IMR-90 (cell line): ENCODE results near the gene CIT. TPM values are rescaled to one million over a fixed set of nuclear protein-coding genes. Genes with fewer than 3 reads are reported as not detected.

Source experiments
- ATAC-seq: fragments of 200-7000 bp; cut with Tn5 transposase; 2 replicates; pipeline ENCODE4 v1.9.1; 2020; ENCODE audit warnings: low read depth, mild to moderate bottlenecking, moderate library complexity
- BruUV-seq: library from RNA; stranded (reverse); fragments of 400-500 nt; replicated peaks from 2 replicates; lab custom pipeline; 2021; lab: Mats Ljungman, UMichigan
- CTCF ChIA-PET: fragments of 300-600 bp; formaldehyde crosslinking; extraction: SDS; loops from one replicate; lab custom pipeline; 2021; ENCODE audit warnings: antibody characterized with exemption; lab: Yijun Ruan, JAX
- POLR2A ChIA-PET: fragments of 300-600 bp; sonication (Branson Sonifier 250); formaldehyde crosslinking; loops from one replicate; lab custom pipeline; 2022; ENCODE audit warnings: antibody characterized with exemption; ENCODE audit not compliant: unreplicated experiment; lab: Charles Lee
- DNase-seq: peaks from one replicate; pipeline ENCODE4 v3.0.0; 2013
- H2AFZ ChIP-seq: replicated peaks from 2 replicates; pipeline ENCODE3; 2013; ENCODE audit warnings: low read length, mild to moderate bottlenecking; ENCODE audit not compliant: poor library complexity
- H2AK5ac ChIP-seq: 2 replicates; pipeline ENCODE4 v1.6.1; 2013; ENCODE audit warnings: low read depth, low read length, inconsistent platforms
- H2AK9ac ChIP-seq: replicated peaks from 2 replicates; pipeline ENCODE3; 2013; ENCODE audit warnings: mild to moderate bottlenecking, low read depth, low read length, moderate library complexity; ENCODE audit not compliant: poor library complexity
- H2BK120ac ChIP-seq: 2 replicates; pipeline ENCODE4 v1.6.1; 2013; ENCODE audit warnings: low read depth, low read length, inconsistent platforms
- H2BK15ac ChIP-seq: 3 replicates; pipeline ENCODE4 v1.6.1; 2013; ENCODE audit warnings: low read depth, low read length, inconsistent platforms
- H2BK20ac ChIP-seq: 2 replicates; pipeline ENCODE4 v1.6.1; 2013; ENCODE audit warnings: low read depth, mild to moderate bottlenecking, inconsistent platforms, low read length, moderate library complexity
- H2BK5ac ChIP-seq: 2 replicates; pipeline ENCODE4 v1.6.1; 2013; ENCODE audit warnings: mild to moderate bottlenecking, low read depth, low read length, inconsistent platforms; ENCODE audit not compliant: poor library complexity, severe bottlenecking
- H3K14ac ChIP-seq: replicated peaks from 2 replicates; pipeline ENCODE4 v1.6.1; 2013; ENCODE audit warnings: low read depth, low read length, inconsistent platforms
- H3K18ac ChIP-seq: 2 replicates; pipeline ENCODE4 v1.6.1; 2013; ENCODE audit warnings: low read depth, low read length, control low read depth
- H3K23ac ChIP-seq: 2 replicates; pipeline ENCODE4 v1.6.1; 2013; ENCODE audit warnings: low read depth, low read length, inconsistent platforms
- H3K27ac ChIP-seq: 2 replicates; pipeline ENCODE4 v1.5.1; 2013; ENCODE audit warnings: mild to moderate bottlenecking, control low read depth, low read length; ENCODE audit not compliant: insufficient read depth
- H3K27me3 ChIP-seq: 2 replicates; pipeline ENCODE4 v1.6.1; 2013; ENCODE audit warnings: low read length; ENCODE audit not compliant: control insufficient read depth, insufficient read depth
- H3K36me3 ChIP-seq: 2 replicates; pipeline ENCODE4 v1.6.1; 2013; ENCODE audit warnings: low read length, mixed read lengths; ENCODE audit not compliant: control insufficient read depth, insufficient read depth
- H3K4ac ChIP-seq: 2 replicates; pipeline ENCODE4 v1.6.1; 2013; ENCODE audit warnings: low read depth, low read length, inconsistent platforms
- H3K4me1 ChIP-seq: 2 replicates; pipeline ENCODE4 v1.6.1; 2013; ENCODE audit warnings: low read length, mixed read lengths; ENCODE audit not compliant: control insufficient read depth, insufficient read depth
- H3K4me2 ChIP-seq: 2 replicates; pipeline ENCODE4 v1.6.1; 2013; ENCODE audit warnings: low read depth, mild to moderate bottlenecking, control low read depth, low read length, moderate library complexity
- H3K4me3 ChIP-seq: 2 replicates; pipeline ENCODE4 v1.5.1; 2013; ENCODE audit warnings: low read depth, mild to moderate bottlenecking, control low read depth, low read length, moderate library complexity; ENCODE audit not compliant: insufficient read depth
- H3K56ac ChIP-seq: 2 replicates; pipeline ENCODE4 v1.6.1; 2013; ENCODE audit warnings: low read length, inconsistent platforms; ENCODE audit not compliant: insufficient read depth; ENCODE audit errors: extremely low read depth
- H3K79me1 ChIP-seq, 2 experiments: 2 replicates each; pipeline ENCODE4 v1.6.1; 2013; ENCODE audit warnings: low read length in 2 of 2, inconsistent platforms in 1 of 2, low read depth in 1 of 2
- H3K9ac ChIP-seq: 2 replicates; pipeline ENCODE4 v1.6.1; 2013; ENCODE audit warnings: low read depth, low read length, control low read depth
- H3K9me1 ChIP-seq: 2 replicates; pipeline ENCODE4 v1.6.1; 2013; ENCODE audit warnings: low read length, inconsistent platforms; ENCODE audit not compliant: insufficient read depth
- H3K9me3 ChIP-seq: 2 replicates; pipeline ENCODE4 v1.6.1; 2013; ENCODE audit warnings: low read length; ENCODE audit not compliant: control insufficient read depth, insufficient read depth
- H4K20me1 ChIP-seq: 2 replicates; pipeline ENCODE4 v1.6.1; 2013; ENCODE audit warnings: low read length, inconsistent platforms; ENCODE audit not compliant: insufficient read depth
- H4K5ac ChIP-seq: 2 replicates; pipeline ENCODE4 v1.6.1; 2013; ENCODE audit warnings: mild to moderate bottlenecking, low read depth, low read length, control low read depth
- H4K8ac ChIP-seq, 2 experiments: 2 replicates each; pipeline ENCODE4 v1.6.1; 2013; ENCODE audit warnings: low read depth in 2 of 2, low read length in 2 of 2, control low read depth in 1 of 2, inconsistent platforms in 1 of 2
- H4K91ac ChIP-seq: 2 replicates; pipeline ENCODE4 v1.6.1; 2013; ENCODE audit warnings: low read depth, low read length, inconsistent platforms; ENCODE audit not compliant: insufficient read depth
- BHLHE40 ChIP-seq: fragments of 150-350 bp; IDR thresholded peaks from 2 replicates; pipeline ENCODE4 v1.6.1; 2016; ENCODE audit warnings: mild to moderate bottlenecking, low read depth, low read length
- CEBPB ChIP-seq: IDR thresholded peaks from 2 replicates; pipeline ENCODE4 v1.6.1; 2012; ENCODE audit warnings: low read depth, low read length, improper control_type of control experiment
- CHD1 ChIP-seq: IDR thresholded peaks from 2 replicates; pipeline ENCODE4 v1.6.1; 2012; ENCODE audit warnings: low read depth, low read length, improper control_type of control experiment
- FOS ChIP-seq: fragments of 150-350 bp; IDR thresholded peaks from 2 replicates; pipeline ENCODE4 v1.6.1; 2016; ENCODE audit warnings: low read depth, low read length
- MAFK ChIP-seq: IDR thresholded peaks from 2 replicates; pipeline ENCODE4 v1.6.1; 2012; ENCODE audit warnings: low read depth, low read length, improper control_type of control experiment
- MAZ ChIP-seq: IDR thresholded peaks from 2 replicates; pipeline ENCODE4 v1.6.1; 2012; ENCODE audit warnings: low read depth, mild to moderate bottlenecking, low read length, improper control_type of control experiment, moderate library complexity, borderline replicate concordance
- MXI1 ChIP-seq: IDR thresholded peaks from 2 replicates; pipeline ENCODE4 v1.6.1; 2012; ENCODE audit warnings: low read depth, mild to moderate bottlenecking, low read length, moderate library complexity, borderline replicate concordance
- NFE2L2 ChIP-seq: fragments of 150-350 bp; IDR thresholded peaks from 2 replicates; pipeline ENCODE4 v1.6.1; 2016; ENCODE audit warnings: low read depth, mild to moderate bottlenecking, low read length
- POLR2A ChIP-seq: IDR thresholded peaks from 2 replicates; pipeline ENCODE4 v1.6.1; 2012; ENCODE audit warnings: mild to moderate bottlenecking, low read depth, low read length
- RAD21 ChIP-seq: IDR thresholded peaks from 2 replicates; pipeline ENCODE4 v1.6.1; 2012; ENCODE audit warnings: low read length, improper control_type of control experiment
- RCOR1 ChIP-seq: IDR thresholded peaks from 2 replicates; pipeline ENCODE4 v1.6.1; 2012; ENCODE audit warnings: mild to moderate bottlenecking, low read length, improper control_type of control experiment; ENCODE audit not compliant: insufficient replicate concordance
- RFX5 ChIP-seq: IDR thresholded peaks from 2 replicates; pipeline ENCODE4 v1.8.0; 2012; ENCODE audit warnings: low read depth, mild to moderate bottlenecking, low read length, moderate library complexity
- SMC3 ChIP-seq: fragments of 150-350 bp; IDR thresholded peaks from 2 replicates; pipeline ENCODE4 v1.6.1; 2016; ENCODE audit warnings: low read depth, mild to moderate bottlenecking, antibody characterized with exemption, low read length, moderate library complexity
- WGBS, 2 experiments: methylation state at CpG; one replicate each; pipeline versions ENCODE4 v1.1.5 to v1.1.7; 2013; ENCODE audit warnings: missing lambda C conversion rate in 2 of 2; ENCODE audit not compliant: insufficient read length in 1 of 2; ENCODE audit errors: extremely low coverage in 2 of 2; 5-methylcytosine and 5-hydroxymethylcytosine counted together
- dilution Hi-C: fragments of 300-500 bp; cut with HindIII; formaldehyde crosslinking; loops from one replicate; pipeline ENCODE4 v1.14.3; 2018; ENCODE audit warnings: low sequenced_read_pairs; ENCODE audit not compliant: unreplicated experiment
- in situ Hi-C: fragments of 300-500 bp; cut with MboI; formaldehyde crosslinking; loops from 3 replicates; pipeline ENCODE4 v1.14.3; 2019; ENCODE audit warnings: low sequenced_read_pairs, inconsistent platforms, mixed read lengths
- intact Hi-C: fragments of 100-400 bp; cut with micrococcal nuclease; formaldehyde crosslinking; loops from 2 replicates; pipeline ENCODE4 v1.10.0; 2022
- polyA plus RNA-seq, 3 experiments: library from polyadenylated mRNA; depleted of rRNA; stranded (reverse); fragments of >200 nt; gene quantifications; 2 replicates each; pipeline ENCODE4 v1.2.3, GENCODE V29; 2012; ENCODE audit warnings: low replicate concordance in 1 of 3
- total RNA-seq: library from RNA; depleted of rRNA; stranded (reverse); fragments of >200 nt; gene quantifications from 2 replicates; pipeline ENCODE4 v1.2.3, GENCODE V29; 2012
- TF ChIP-seq, protein P1 (sequence below): conservative IDR thresholded peaks from 2 replicates; pipeline ENCODE4 v1.5.1; 2012; ENCODE audit warnings: mild to moderate bottlenecking, low read depth, low read length, improper control_type of control experiment
- TF ChIP-seq, protein P2 (sequence below): fragments of 150-350 bp; IDR thresholded peaks from 2 replicates; pipeline ENCODE4 v1.6.1; 2016; ENCODE audit warnings: low read depth, mild to moderate bottlenecking, low read length, moderate library complexity, borderline replicate concordance

CIT gene
- total and polyA plus RNA-seq, 2 of the 4 experiments (the other 2 are of a cell fraction), result 13.1 to 21.0 TPM

DNA sequence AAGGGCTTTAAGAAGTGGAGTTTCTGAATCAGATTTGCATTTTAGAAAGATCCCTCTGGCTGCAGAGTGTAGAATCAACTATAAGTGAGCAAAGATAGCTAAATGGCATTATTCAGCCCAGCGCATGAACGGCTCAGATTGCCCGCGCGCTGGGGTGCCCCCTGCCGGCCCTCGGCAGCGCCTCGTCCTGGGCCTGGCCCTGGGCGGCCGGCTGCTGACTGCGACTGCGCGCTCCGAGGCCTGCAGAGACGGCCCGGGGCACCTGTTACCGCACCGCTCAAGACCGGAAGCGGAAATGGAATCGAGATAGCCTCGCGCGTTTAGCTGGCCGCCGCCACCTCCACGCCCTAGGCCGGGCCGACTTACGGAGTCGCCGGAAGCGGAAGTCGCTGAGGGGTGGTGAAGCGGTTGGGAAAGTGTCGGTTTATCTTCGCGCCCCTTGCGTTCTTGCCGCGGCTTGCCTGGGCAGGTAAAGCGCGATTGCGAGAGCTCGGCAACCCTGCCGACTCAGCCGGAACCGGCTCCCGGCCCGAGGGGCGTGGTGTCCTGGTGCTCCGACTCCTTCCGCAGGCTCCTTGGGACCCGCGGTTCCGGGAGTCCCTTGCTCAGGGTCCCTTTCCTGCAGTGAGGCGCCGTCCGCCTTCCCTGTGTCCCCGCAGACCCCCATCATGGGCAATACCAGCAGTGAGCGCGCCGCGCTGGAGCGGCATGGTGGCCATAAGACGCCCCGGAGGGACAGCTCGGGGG is 209.4 kb downstream of the CIT start, which contains the start of gene PRKAB1:
Gene PRKAB1, plus strand, starts transcription at position 557 of the 747 bp plus-strand sequence. Its CDS starts 112 bp downstream, at position 669.
- no peaks in the 10 kb centered on the region for H3K27me3 ChIP-seq
- H4K8ac ChIP-seq, result peak within 1 kb of the TSS; percentile 86 to 93
- no peak within 1 kb of the TSS; the same call in 1 of the 2 replicates for H3K18ac ChIP-seq
- peak within 1 kb of the TSS; percentile 82 for H3K4me2 ChIP-seq
- H3K4ac ChIP-seq, result peak within 1 kb of the TSS; percentile 90
- peak; percentile 96 for DNase-seq
- H2AK5ac ChIP-seq, result peak within 1 kb of the TSS; percentile 36; the same call in 1 of the 2 replicates
- peak within 1 kb of the TSS; percentile 80 for H3K27ac ChIP-seq
- H3K4me1 ChIP-seq, result no peaks in the 10 kb centered on the region
- ChIA-PET CTCF (interaction anchor here (0.7 to 1.4 kb wide), 7 partner anchors 9 to 40 kb away, joined by 3 to 7 read pairs (median 4); no protein-coding TSS in a partner anchor), POLR2A (no interaction called here)
- no peak within 1 kb of the TSS for H2BK20ac ChIP-seq
- H2AK9ac ChIP-seq, result peak within 1 kb of the TSS; percentile 89
- H3K56ac ChIP-seq, result peak within 1 kb of the TSS; percentile 85
- intact Hi-C loops, result loop anchor here (1.0 to 5.0 kb wide), 4 partner anchors 113 to 1530 kb away; partner anchors contain the start of gene PEBP1
- H3K4me3 ChIP-seq, result peak within 1 kb of the TSS; percentile 81
- H3K9me3 ChIP-seq, result no peaks in the 10 kb centered on the region
- WGBS, 2 experiments, result 0% methylated on average over 24 of the region's 69 CpGs; no CpG with 5 or more reads in 1 of the 2 experiments
- H3K23ac ChIP-seq, result peak within 1 kb of the TSS; percentile 47
- H3K9ac ChIP-seq, result peak within 1 kb of the TSS; percentile 98
- peak within 1 kb of the TSS; percentile 74 for H4K91ac ChIP-seq
- peak within 1 kb of the TSS; percentile 95 for H3K14ac ChIP-seq
- peak within 1 kb of the TSS; percentile 98 for H2AFZ ChIP-seq
- BruUV-seq, result TSS peak; percentile 68
- no peaks in the 10 kb centered on the region for H4K20me1 ChIP-seq
- peaks cover 4% of the 10 kb centered on the region for H3K36me3 ChIP-seq
- dilution Hi-C loops, result no loop called here
- H2BK120ac ChIP-seq, result no peak within 1 kb of the TSS
- in situ Hi-C loops, result loop anchor here (10.0 kb wide), 1 partner anchor 1263 kb away; no protein-coding TSS in a partner anchor
- no peaks in the 10 kb centered on the region for H3K9me1 ChIP-seq
- peak within 1 kb of the TSS; percentile 67 for H4K5ac ChIP-seq
- no peak within 1 kb of the TSS for H2BK15ac ChIP-seq
- peak within 1 kb of the TSS; percentile 77 for H2BK5ac ChIP-seq
- peak; percentile 99 for ATAC-seq
- peaks cover 19% of the 10 kb centered on the region in 2 experiments for H3K79me1 ChIP-seq
- TF ChIP-seq RFX5, result no peak
- TF ChIP-seq SMC3, result peak; percentile 47
- peak; percentile 97 for TF ChIP-seq RCOR1
- TF ChIP-seq, protein P1, sequence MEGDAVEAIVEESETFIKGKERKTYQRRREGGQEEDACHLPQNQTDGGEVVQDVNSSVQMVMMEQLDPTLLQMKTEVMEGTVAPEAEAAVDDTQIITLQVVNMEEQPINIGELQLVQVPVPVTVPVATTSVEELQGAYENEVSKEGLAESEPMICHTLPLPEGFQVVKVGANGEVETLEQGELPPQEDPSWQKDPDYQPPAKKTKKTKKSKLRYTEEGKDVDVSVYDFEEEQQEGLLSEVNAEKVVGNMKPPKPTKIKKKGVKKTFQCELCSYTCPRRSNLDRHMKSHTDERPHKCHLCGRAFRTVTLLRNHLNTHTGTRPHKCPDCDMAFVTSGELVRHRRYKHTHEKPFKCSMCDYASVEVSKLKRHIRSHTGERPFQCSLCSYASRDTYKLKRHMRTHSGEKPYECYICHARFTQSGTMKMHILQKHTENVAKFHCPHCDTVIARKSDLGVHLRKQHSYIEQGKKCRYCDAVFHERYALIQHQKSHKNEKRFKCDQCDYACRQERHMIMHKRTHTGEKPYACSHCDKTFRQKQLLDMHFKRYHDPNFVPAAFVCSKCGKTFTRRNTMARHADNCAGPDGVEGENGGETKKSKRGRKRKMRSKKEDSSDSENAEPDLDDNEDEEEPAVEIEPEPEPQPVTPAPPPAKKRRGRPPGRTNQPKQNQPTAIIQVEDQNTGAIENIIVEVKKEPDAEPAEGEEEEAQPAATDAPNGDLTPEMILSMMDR, result peak; percentile 96
- peak; percentile 61 for TF ChIP-seq POLR2A
- TF ChIP-seq CHD1, result no peak
- TF ChIP-seq RAD21, result peak; percentile 60
- peak; percentile 43; the same call in 1 of the 2 replicates for TF ChIP-seq CEBPB
- TF ChIP-seq MAZ, result peak; percentile 52; the same call in 1 of the 2 replicates
- no peak for TF ChIP-seq MAFK
- TF ChIP-seq FOS, result no peak
- peak; percentile 84 for TF ChIP-seq MXI1
- no peak for TF ChIP-seq NFE2L2
- TF ChIP-seq, protein P2, sequence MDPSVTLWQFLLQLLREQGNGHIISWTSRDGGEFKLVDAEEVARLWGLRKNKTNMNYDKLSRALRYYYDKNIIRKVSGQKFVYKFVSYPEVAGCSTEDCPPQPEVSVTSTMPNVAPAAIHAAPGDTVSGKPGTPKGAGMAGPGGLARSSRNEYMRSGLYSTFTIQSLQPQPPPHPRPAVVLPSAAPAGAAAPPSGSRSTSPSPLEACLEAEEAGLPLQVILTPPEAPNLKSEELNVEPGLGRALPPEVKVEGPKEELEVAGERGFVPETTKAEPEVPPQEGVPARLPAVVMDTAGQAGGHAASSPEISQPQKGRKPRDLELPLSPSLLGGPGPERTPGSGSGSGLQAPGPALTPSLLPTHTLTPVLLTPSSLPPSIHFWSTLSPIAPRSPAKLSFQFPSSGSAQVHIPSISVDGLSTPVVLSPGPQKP, result no peak
- no peak for TF ChIP-seq BHLHE40
